Ishikawa (cell line): ENCODE measurements around the gene OR4K17.

Source experiments
- CEBPB ChIP-seq: IDR thresholded peaks from 2 replicates; pipeline ENCODE4 v1.6.1; 2012
- CREB1 ChIP-seq: IDR thresholded peaks from 2 replicates; pipeline ENCODE4 v1.6.1; 2012; ENCODE audit warnings: low read depth
- EGR1 ChIP-seq: IDR thresholded peaks from 2 replicates; pipeline ENCODE4 v1.6.1; 2012
- EP300 ChIP-seq: IDR thresholded peaks from 2 replicates; pipeline ENCODE4 v1.6.1; 2012; ENCODE audit warnings: borderline replicate concordance
- FOXM1 ChIP-seq: IDR thresholded peaks from 2 replicates; pipeline ENCODE4 v1.6.1; 2012; ENCODE audit warnings: low read depth, borderline replicate concordance
- NFIC ChIP-seq: IDR thresholded peaks from 2 replicates; pipeline ENCODE4 v1.6.1; 2012
- RAD21 ChIP-seq: IDR thresholded peaks from 2 replicates; pipeline ENCODE4 v1.6.1; 2012; ENCODE audit warnings: low read depth
- TAF1 ChIP-seq: IDR thresholded peaks from 2 replicates; pipeline ENCODE4 v1.6.1; 2012; ENCODE audit warnings: low read depth, mild to moderate bottlenecking
- TCF12 ChIP-seq: IDR thresholded peaks from 2 replicates; pipeline ENCODE4 v1.6.1; 2012; ENCODE audit warnings: low read depth
- TEAD4 ChIP-seq: IDR thresholded peaks from 2 replicates; pipeline ENCODE4 v1.6.1; 2012
- YY1 ChIP-seq: IDR thresholded peaks from 2 replicates; pipeline ENCODE4 v1.6.1; 2012; ENCODE audit warnings: low read depth
- ZBTB7A ChIP-seq: IDR thresholded peaks from 2 replicates; pipeline ENCODE4 v1.6.1; 2012; ENCODE audit warnings: low read depth
- TF ChIP-seq, protein P1 (sequence below): IDR thresholded peaks from 2 replicates; pipeline ENCODE4 v1.6.1; 2012; ENCODE audit warnings: low read depth, mild to moderate bottlenecking
- TF ChIP-seq, protein P2 (sequence below): IDR thresholded peaks from 2 replicates; pipeline ENCODE4 v1.6.1; 2012
- TF ChIP-seq, protein P3 (sequence below): IDR thresholded peaks from 2 replicates; pipeline ENCODE4 v1.6.1; 2012

The OR4K17 gene

DNA sequence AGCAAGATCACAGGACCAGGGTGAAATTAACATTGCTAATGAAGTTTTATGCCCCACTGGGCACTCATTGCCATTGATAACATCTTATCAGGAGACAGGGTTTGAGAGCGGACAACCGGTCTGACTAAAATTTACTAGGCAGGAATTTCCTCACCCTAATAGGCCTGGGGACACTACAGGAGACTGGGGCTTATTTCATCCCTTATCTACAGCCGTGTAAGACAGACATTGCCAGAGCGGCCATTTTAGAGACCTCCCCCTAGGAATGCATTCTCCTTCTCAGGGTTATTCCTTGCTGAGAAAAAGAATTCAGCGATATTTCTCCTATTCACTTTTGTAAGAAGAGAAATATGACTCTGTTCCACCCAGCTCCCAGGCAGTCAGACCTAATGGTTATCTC, 8.3 kb downstream of the OR4K17 start:
- no peak for TF ChIP-seq CREB1
- TF ChIP-seq TAF1: no peak
- TF ChIP-seq, protein P1, sequence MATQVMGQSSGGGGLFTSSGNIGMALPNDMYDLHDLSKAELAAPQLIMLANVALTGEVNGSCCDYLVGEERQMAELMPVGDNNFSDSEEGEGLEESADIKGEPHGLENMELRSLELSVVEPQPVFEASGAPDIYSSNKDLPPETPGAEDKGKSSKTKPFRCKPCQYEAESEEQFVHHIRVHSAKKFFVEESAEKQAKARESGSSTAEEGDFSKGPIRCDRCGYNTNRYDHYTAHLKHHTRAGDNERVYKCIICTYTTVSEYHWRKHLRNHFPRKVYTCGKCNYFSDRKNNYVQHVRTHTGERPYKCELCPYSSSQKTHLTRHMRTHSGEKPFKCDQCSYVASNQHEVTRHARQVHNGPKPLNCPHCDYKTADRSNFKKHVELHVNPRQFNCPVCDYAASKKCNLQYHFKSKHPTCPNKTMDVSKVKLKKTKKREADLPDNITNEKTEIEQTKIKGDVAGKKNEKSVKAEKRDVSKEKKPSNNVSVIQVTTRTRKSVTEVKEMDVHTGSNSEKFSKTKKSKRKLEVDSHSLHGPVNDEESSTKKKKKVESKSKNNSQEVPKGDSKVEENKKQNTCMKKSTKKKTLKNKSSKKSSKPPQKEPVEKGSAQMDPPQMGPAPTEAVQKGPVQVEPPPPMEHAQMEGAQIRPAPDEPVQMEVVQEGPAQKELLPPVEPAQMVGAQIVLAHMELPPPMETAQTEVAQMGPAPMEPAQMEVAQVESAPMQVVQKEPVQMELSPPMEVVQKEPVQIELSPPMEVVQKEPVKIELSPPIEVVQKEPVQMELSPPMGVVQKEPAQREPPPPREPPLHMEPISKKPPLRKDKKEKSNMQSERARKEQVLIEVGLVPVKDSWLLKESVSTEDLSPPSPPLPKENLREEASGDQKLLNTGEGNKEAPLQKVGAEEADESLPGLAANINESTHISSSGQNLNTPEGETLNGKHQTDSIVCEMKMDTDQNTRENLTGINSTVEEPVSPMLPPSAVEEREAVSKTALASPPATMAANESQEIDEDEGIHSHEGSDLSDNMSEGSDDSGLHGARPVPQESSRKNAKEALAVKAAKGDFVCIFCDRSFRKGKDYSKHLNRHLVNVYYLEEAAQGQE: no peak
- TF ChIP-seq CEBPB: no peak
- no peak for TF ChIP-seq EP300
- no peak for TF ChIP-seq TEAD4
- no peak for TF ChIP-seq FOXM1
- no peak for TF ChIP-seq EGR1
- TF ChIP-seq, protein P2, sequence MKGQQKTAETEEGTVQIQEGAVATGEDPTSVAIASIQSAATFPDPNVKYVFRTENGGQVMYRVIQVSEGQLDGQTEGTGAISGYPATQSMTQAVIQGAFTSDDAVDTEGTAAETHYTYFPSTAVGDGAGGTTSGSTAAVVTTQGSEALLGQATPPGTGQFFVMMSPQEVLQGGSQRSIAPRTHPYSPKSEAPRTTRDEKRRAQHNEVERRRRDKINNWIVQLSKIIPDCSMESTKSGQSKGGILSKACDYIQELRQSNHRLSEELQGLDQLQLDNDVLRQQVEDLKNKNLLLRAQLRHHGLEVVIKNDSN: no peak
- TF ChIP-seq NFIC: no peak
- TF ChIP-seq ZBTB7A: no peak
- TF ChIP-seq, protein P3, sequence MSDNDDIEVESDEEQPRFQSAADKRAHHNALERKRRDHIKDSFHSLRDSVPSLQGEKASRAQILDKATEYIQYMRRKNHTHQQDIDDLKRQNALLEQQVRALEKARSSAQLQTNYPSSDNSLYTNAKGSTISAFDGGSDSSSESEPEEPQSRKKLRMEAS: no peak

DNA sequence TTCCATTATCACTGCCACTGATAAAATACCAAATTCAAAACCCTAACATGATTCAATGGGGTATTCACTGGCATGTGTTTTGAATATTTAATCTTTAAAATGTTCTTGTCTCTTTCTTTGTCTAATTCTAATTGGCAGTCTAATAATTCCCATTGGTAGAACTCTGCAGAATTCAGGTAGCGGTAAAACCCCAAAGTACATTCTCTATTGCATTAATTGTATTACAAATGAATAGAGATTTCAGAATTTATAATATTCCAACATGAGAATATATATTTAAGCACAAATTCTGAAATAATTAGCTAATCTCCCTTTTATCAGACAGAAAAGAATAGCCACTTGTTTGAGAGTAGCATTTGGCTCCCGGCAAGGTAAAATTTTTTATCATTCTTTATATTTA, 28.0 kb downstream of the OR4K17 start, which contains the start of gene OR4N5:
Gene OR4N5 (plus strand): TSS at position 301 of the 400 bp plus-strand sequence. CDS start 4,916 bp downstream, outside the sequence.
- no peak for TF ChIP-seq FOXM1
- TF ChIP-seq, protein P1: no peak
- no peak for TF ChIP-seq EGR1
- TF ChIP-seq EP300: no peak
- no peak for TF ChIP-seq CREB1
- no peak for TF ChIP-seq ZBTB7A
- TF ChIP-seq TAF1: no peak
- no peak for TF ChIP-seq TEAD4
- TF ChIP-seq CEBPB: no peak
- no peak for TF ChIP-seq TCF12
- TF ChIP-seq NFIC: no peak
- TF ChIP-seq, protein P3: no peak
- TF ChIP-seq RAD21: no peak
- TF ChIP-seq YY1: no peak
- TF ChIP-seq, protein P2: no peak

DNA sequence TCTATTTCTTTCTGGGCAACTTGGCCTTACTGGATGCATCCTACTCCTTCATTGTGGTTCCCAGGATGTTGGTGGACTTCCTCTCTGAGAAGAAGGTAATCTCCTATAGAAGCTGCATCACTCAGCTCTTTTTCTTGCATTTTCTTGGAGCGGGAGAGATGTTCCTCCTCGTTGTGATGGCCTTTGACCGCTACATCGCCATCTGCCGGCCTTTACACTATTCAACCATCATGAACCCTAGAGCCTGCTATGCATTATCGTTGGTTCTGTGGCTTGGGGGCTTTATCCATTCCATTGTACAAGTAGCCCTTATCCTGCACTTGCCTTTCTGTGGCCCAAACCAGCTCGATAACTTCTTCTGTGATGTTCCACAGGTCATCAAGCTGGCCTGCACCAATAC, 33.4 kb downstream of the OR4K17 start:
- TF ChIP-seq YY1: no peak
- TF ChIP-seq TAF1: no peak
- no peak for TF ChIP-seq TEAD4
- TF ChIP-seq, protein P3: no peak
- no peak for TF ChIP-seq EP300
- TF ChIP-seq CEBPB: no peak
- TF ChIP-seq, protein P1: no peak
- no peak for TF ChIP-seq ZBTB7A
- TF ChIP-seq, protein P2: no peak
- no peak for TF ChIP-seq TCF12
- no peak for TF ChIP-seq EGR1
- TF ChIP-seq RAD21: no peak
- TF ChIP-seq FOXM1: no peak
- TF ChIP-seq CREB1: no peak
- TF ChIP-seq NFIC: no peak
